Germinal center (tissue), 1 donor: ENCODE results near the gene XRN1.
"Not testable (repeated sequence)": the region's sequence is repeated elsewhere in the genome, so short reads cannot be mapped to it uniquely, and the experiment has no call there.

Experiments
- DNase-seq: peaks from one replicate; pipeline ENCODE4 v3.0.0; 2012; ENCODE audit warnings: mixed read lengths, low spot score

Gene XRN1, protein sequence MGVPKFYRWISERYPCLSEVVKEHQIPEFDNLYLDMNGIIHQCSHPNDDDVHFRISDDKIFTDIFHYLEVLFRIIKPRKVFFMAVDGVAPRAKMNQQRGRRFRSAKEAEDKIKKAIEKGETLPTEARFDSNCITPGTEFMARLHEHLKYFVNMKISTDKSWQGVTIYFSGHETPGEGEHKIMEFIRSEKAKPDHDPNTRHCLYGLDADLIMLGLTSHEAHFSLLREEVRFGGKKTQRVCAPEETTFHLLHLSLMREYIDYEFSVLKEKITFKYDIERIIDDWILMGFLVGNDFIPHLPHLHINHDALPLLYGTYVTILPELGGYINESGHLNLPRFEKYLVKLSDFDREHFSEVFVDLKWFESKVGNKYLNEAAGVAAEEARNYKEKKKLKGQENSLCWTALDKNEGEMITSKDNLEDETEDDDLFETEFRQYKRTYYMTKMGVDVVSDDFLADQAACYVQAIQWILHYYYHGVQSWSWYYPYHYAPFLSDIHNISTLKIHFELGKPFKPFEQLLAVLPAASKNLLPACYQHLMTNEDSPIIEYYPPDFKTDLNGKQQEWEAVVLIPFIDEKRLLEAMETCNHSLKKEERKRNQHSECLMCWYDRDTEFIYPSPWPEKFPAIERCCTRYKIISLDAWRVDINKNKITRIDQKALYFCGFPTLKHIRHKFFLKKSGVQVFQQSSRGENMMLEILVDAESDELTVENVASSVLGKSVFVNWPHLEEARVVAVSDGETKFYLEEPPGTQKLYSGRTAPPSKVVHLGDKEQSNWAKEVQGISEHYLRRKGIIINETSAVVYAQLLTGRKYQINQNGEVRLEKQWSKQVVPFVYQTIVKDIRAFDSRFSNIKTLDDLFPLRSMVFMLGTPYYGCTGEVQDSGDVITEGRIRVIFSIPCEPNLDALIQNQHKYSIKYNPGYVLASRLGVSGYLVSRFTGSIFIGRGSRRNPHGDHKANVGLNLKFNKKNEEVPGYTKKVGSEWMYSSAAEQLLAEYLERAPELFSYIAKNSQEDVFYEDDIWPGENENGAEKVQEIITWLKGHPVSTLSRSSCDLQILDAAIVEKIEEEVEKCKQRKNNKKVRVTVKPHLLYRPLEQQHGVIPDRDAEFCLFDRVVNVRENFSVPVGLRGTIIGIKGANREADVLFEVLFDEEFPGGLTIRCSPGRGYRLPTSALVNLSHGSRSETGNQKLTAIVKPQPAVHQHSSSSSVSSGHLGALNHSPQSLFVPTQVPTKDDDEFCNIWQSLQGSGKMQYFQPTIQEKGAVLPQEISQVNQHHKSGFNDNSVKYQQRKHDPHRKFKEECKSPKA (N-terminal part only)

DNA sequence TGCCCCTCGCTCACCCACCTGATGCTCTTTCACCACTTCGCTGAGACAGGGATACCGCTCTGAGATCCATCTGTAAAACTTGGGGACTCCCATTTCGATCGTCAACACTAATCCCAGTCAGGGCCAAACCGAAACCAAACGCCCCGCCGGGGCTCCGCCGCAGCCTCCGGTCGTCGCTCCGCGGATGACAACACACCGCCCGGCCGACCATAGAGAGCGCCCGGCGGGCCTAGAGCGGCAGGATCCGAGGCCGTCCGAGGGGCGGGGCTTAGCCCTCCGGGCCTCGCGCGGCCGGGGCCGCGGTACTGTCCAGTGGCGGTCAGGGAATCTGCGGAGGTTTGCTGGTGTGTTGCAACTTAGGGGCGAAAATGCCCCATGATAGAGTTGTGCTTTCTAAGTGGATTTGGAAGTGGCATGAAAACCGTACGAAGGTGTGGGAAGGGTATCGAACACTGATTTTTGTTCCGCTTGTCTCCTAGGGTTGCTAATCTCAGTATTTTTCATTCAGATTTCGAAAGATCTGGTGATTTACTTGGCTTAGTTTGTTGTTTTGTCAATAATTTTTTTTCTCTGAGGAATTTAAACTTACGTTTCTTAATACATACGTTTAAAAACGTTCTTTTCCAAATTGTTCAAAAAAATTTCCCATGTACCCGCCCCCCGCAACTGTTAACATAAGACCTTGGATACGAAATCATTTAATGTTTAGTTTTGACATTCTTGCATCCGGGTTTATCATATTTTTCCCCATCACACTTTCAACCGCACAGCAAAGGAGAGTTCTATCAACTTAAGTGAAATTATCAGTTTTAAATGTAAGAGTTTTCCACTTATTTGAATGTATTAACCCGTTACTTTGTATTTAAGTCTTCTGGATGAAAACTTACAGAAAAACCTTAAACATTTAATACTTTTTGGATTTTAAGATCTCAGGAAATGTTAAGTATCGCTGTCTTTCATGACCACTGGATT is at the start of gene XRN1:
TSS of gene XRN1 (minus strand) at position 186 of the 972 bp plus-strand sequence. CDS start at position 93, 93 bp downstream.
- peak; percentile 97 for DNase-seq

DNA sequence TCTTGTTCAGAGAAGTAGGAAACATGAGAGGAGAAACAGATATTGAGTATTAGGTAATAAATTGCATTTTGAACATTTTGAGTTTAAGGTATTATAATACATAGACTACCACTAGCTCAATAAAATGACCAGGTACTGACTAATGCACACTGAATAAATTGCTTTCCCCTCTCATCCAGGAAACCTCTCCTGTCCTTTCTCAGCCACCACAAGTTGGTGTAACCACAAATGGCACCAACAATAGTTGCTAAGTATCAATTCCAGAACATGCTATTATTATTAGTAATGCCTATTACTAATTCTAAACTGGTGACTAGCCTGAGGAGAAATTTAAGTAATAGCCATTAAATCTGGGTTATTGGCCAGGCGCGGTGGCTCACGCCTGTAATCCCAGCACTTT is 47.3 kb upstream of the XRN1 start:
- no peak for DNase-seq

DNA sequence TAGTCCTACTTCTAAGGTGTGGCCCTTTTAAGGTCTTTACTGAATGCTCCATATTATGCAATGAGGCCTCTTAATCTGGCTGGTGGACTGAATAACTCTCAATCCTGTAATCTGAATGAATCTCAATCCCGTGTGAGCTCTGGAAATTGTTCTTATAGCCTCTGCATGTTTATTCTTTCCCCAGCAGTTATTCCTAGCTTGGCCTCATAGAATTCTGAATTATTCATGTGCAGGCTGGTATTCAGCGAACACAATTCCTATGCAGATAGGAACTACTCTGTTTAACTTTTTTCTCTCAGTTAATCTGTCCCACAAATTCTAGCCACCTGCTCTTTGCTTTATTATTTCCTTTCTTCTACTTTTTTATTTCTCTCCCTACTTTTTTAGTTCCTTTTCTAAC is 44.3 kb upstream of the XRN1 start:
- no peak for DNase-seq

DNA sequence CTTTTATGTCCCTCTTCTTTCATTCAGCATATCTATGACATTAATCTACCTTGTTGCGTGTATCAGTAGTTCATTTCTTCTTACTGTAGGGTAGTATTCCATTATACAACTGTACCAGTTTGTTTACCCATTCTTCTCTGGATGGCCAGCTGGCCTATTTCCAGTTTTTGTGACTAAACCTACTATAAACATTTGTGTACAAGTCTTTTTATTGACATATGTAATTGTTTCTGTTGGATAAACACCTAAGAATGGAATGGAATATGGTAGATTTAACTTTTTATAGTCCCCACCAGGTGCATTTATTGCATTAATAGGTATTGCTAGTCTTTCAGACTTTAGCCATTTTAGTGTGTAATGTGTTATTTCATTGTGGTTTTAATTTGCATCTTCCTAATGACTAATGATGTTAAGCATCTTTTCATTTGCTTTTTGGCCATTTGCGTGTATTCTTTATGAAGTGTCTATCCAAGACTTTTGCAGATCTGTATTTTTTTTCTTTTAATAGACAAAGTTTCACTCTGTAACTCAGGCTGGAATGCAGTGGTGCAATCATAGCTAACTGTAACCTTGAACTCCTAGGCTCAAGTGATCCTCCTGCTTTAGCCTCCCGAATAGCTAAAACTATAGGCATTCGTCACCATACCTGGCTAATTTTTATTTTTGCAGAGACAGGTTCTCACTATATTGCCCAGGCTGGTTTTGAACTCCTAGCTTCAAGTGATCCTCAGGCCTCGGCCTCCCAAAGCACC is 41.9 kb upstream of the XRN1 start:
- no peak for DNase-seq

DNA sequence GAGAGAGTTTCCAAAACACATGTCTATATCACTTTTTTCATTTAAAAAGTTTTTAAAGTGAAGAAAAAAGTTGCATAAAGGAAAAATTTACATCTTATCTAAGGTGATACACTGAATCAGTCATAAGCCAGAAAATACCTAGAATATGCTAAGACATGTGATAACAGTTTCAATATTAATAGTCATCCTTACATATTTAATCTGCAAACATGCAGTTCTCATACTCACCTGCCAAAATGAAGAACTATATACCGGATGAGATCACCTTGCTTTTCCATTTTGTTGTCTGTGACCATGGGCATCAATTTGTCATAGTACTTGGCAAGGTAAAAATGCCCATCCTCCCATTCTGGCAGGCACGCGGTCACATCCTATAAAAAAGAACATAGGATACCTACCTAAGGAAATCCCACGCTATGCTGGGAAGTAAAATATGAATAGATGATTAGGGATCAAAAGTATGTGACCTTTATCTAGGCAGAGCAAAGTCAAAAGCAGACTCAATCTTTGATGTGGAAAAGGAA is 37.1 kb upstream of the XRN1 start:
- DNase-seq, result no peak

DNA sequence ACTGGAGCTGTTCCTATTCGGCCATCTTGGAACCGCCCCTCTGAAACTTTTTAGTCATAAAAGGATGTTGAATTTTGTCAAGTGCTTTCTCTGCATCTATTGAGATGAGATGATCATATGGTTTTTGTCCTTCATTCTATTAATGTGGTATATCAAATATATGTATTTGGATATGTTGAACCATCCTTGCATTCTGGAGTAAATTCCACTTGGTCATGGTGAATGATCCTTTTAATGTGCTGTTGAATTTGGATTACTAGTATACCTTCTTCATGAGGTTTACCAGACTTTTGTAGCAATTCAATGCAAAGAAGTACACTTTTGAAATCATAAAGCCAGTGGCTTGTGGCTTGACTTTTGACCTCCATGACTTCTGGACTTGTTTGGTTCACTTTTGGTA is 33.4 kb upstream of the XRN1 start:
- no peak for DNase-seq

DNA sequence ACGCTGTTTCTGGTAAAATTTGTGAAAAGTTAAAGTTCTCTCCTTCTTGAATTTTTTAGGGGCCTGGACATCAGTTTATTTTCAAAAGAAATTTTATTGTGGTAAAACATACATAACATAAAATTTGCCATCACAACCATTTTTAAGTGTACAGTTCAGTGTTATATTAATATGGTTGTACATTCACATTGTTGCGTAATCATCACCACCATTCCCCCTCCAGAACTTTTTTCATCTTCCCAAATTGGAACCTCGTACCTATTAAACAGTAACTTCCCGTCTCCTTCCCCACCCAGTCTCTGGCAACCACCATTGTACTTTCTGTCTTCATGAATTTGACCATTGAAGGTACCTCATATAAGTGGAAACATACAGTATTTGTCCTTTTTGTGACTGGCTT is 23.0 kb upstream of the XRN1 start:
- DNase-seq, result no peak

DNA sequence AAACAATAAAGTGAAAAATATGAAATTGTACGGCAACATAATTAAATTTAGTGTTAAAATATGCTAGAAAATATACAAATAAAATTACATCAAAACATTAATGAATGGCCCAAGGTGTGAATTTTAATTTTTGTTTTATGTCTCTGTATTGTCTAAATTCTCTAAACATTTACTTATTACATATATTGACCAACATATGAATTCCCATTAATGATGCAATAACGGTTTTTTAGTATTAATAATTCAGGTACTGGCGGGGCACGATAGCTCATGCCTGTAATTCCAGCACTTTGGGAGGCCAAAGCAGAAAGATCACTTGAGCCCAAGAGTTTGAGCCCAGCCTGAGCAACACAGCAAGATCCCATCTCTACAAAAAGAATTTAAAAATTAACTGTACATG is 20.6 kb upstream of the XRN1 start:
- DNase-seq, result no peak

DNA sequence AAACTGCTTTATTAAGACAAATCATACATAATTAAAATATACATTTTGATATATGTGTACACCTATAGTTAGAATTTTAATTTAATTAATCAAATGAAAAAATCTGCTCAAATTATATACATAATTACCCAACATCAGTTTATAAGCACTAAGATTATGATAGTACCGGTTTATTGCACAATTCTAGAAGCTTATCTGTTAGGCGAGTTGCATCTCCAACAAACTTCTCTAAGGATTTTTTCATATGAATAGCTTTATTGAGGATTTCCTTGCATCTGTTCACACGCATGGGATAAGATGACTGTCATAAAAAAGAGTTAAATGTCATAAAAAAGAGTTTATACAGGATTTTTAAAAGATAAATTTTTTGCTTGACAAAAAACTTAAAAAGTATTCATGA is 19.9 kb upstream of the XRN1 start:
- DNase-seq, result no peak

DNA sequence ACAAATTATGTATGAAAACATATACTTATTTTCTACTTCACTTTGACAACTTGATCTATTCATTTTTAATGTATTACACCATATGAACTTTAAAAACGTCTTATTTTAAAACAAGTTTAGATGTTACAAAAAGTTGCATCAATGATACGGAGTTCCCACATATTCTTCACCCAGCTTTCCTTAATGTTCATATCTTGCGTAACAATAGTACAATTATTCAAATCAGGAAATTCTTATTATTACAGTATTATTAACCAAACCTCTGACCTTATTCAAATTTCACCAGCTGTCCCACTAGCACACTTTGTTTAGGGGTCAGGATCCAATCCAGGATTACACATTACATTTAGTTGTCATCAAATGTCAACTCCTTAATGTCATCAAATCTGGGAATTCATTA is 12.9 kb upstream of the XRN1 start:
- DNase-seq, result no peak

DNA sequence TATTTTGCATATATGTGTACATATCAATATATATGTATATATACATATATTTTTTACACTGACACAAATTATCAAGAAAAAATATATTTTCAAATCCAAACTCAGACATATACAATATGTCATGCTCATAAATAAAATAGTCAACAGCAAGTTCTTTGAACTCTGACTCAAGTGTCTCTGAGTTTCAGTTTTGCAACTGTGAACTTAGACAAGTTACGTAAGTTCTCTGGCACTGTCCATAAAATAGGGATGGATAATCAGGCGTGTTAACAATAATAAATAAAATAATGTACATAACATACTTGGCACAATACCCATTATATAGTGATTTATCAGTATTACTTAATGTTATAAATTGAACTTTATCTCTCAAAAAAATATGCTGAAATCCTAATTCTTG is 12.1 kb upstream of the XRN1 start:
- no peak for DNase-seq

DNA sequence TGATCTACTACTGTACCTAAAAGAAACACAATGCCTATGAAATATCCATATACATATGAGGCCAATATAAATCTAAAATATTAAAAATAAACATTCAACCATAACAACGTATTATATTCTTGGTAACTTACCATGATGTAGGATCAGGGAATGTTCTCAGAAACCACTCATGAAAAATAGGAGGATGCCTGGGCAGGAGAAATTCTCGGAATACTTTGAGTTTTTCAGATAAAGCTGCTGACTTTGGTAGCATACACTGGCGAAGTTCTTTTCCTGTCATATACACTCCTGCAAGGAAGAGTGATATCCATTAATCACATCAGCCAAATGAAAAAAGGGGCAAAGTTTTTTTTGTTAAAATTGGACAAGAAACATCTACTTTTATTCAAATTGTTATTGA is 11.3 kb upstream of the XRN1 start:
- no peak for DNase-seq

DNA sequence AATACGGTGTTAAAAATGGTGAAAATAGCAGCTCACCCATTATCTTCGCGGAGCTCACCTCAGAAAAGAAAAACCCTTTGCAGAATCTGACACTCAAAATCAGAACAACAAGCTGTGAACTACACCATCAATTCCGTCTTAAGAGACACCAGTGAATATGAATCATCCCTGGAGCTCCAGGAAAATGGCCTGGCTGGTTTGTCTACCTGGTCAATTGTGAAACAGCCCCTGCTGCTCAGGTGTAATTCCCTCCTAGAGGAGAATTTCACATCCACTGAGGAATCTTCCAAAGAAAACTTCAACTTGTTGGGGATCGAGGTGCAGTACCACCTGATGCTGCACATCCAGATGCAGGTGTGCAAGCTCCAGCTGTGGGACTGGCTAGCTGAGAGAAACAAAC is 3.0 kb upstream of the XRN1 start:
- no peak for DNase-seq

DNA sequence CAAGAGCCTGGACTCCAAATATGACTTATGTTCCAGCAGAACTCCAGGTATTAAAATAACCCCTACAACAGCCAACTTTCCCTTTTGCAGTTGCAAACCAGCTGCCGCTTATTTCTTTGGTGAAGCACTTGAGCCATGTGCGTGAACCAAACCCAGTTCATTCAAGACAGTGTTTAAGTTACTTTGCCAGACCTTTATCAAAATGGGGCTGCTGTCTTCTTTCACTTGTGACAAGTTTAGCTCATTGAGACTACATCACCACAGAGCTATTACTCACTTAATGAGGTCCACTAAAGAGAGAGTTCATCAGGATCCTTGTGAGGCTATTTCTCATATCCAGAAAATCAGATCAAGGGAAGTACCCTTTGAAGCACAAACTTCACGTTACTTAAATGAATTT is 2.4 kb upstream of the XRN1 start:
- no peak for DNase-seq

DNA sequence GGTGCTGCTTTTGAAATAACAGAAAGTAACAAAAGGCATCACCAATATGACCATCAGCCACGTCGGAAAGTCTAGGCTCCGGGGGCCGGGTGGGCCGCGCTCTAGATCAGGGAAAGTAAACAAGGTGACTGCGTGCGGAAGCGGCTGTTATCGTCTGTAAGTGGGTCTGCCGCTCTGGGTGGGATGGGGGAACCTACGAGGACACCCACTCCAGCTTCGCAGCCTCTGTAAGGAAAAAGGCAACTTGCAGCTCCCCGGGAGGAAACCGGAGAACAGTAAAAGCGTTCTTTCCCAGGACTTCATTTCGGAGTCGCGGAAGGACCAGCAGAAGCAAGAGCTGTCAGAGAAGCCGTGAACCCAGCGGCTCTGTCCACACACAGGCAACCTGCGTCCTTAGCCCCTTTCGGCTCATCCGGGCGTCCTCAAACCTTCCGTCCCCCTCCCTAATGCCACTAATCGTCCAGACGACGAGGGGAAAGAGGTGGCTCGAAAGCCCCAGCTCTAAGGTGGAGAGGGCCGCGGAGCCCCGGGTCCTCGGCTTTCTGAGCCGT is 461 bp downstream of the XRN1 start:
- DNase-seq, result peak; percentile 53

DNA sequence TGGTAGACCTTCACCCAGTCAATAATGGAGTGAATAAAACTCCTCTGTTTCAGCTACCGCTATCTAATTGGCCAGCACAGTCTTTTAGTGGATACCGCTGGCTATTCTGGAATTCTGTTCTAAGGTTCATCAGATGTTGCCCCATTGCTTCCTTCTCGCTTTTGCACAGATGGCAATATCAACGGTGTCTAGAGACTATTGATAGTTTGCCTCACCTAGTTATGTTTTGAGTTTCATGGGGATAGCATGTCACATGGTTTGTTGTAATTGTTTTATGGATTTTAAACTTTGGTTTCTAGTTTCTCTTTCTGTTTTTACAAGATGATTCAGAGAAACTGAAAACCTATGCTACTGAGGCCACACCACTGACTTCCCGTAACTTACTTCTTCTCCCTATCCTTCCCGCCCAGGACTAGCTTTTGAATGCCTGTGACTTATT is 2.0 kb downstream of the XRN1 start:
- DNase-seq, result no peak

DNA sequence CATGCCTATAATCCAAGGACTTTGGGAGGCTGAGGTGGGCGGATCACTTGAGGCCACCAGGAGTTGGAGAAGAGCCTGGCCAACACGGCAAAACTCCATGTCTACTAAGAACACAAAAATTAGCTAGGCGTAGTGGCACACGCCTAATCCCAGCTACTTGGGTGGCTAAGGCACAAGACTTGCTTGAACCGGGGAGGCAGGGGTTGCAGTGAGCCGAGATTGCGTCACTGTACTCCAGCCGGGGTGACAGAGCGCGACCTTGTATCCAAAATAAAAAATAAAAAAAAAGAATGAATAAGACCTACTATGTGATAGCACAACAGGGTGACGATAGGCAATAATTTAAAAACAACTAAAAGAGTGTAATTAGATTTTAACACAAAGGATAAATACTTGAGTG is 3.5 kb downstream of the XRN1 start:
- DNase-seq, result no peak

DNA sequence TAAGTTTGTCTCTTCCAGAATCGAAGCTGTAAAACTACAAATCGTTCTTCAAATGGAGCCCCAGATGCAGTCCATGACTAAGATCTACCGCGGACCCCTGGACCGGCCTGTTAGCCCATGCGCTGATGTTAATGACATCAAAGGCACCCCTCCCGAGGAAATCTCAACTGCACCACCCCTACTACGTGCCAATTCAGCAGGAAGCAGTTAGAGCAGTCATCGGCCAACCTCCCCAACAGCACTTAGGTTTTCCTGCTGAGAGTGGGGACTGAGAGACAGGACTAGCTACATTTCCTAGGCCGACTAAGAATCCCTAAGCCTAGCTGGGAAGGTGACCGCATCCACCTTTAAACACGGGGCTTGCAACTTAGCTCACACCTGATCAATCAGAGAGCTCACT is 4.8 kb downstream of the XRN1 start:
- not testable (repeated sequence) for DNase-seq

DNA sequence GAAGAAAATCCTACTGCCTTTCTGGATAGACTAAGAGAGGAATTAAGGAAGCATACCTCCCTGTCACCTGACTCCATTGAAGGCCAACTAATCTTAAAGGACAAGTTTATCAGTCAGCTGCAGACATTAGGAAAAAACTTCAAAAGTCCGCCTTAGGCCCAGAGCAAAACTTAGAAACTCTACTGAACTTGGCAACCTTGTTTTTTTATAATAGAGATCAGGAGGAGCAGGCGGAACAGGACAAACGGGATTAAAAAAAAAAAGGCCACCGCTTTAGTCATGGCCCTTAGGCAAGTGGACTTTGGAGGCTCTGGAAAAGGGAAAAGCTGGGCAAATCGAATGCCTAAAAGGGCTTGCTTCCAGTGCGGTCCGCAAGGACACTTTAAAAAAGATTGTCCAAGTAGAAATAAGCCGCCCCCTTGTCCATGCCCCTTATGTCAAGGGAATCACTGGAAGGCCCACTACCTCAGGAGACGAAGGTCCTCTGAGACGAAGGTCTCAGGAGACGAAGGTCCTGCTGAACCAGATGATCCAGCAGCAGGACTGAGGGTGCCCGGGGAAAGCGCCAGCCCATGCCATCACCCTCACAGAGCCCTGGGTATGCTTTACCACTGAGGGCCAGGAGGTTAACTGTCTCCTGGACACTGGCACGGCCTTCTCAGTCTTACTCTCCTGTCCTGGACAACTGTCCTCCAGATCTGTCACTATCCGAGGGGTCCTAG is 8.2 kb downstream of the XRN1 start:
- DNase-seq, result not testable (repeated sequence)
